GM18505 (cell line): ENCODE measurements around the gene TUBB1.
A peak's percentile ranks its signal among the peaks of the same experiment; 100 is the strongest.
"Not testable (repeated sequence)": the region's sequence is repeated elsewhere in the genome, so short reads cannot be mapped to it uniquely, and the experiment has no call there.

Source experiments
- ATAC-seq: cut with Tn5 transposase; IDR thresholded peaks from one replicate; pipeline ENCODE4 v1.9.1; 2021; ENCODE audit not compliant: unreplicated experiment
- POLR2A ChIP-seq: IDR thresholded peaks from 4 replicates; pipeline ENCODE4 v1.6.1; 2011; ENCODE audit warnings: borderline replicate concordance; ENCODE audit not compliant: insufficient read depth, insufficient read length; ENCODE audit errors: extremely low read depth

TUBB1 gene

GRCh38 chr20:59027741-59028320 lies 8.6 kb downstream of the TUBB1 start:
- TF ChIP-seq POLR2A, result no peak
- ATAC-seq, result no peak

- no peak for TF ChIP-seq POLR2A
- ATAC-seq, result no peak
Observed at GRCh38 chr20:59028812-59029211, 9.6 kb downstream of the TUBB1 start.

GRCh38 chr20:59030911-59031563 lies 11.8 kb downstream of the TUBB1 start:
- TF ChIP-seq POLR2A, result no peak
- ATAC-seq, result no peak

GRCh38 chr20:59031564-59032022 lies 12.4 kb downstream of the TUBB1 start:
- no peak for TF ChIP-seq POLR2A
- no peak for ATAC-seq

GRCh38 chr20:59032023-59032712 lies 12.9 kb downstream of the TUBB1 start, which contains the start of gene ATP5F1E:
TSS of gene ATP5F1E (minus strand) at chr20:59032335. CDS start at chr20:59032251, 84 bp downstream.
- peak; percentile 95 for ATAC-seq

GRCh38 chr20:59032713-59033059 lies 13.5 kb downstream of the TUBB1 start:
- ATAC-seq, result no peak
- no peak for TF ChIP-seq POLR2A

More at GRCh38 chr20:59032023-59032712, 12.9 kb downstream of the TUBB1 start, which contains the start of gene ATP5F1E:
- TF ChIP-seq POLR2A, result peak; percentile 87

- ATAC-seq, result no peak
- no peak for TF ChIP-seq POLR2A
Observed at GRCh38 chr20:59033093-59033492, 13.9 kb downstream of the TUBB1 start.

GRCh38 chr20:59033616-59034165 lies 14.5 kb downstream of the TUBB1 start:
- no peak for TF ChIP-seq POLR2A
- ATAC-seq, result no peak

GRCh38 chr20:59035381-59035780 lies 16.2 kb downstream of the TUBB1 start:
- no peak for TF ChIP-seq POLR2A
- ATAC-seq, result no peak

- no peak for ATAC-seq
- TF ChIP-seq POLR2A, result no peak
Observed at GRCh38 chr20:59037386-59037785, 18.2 kb downstream of the TUBB1 start.

GRCh38 chr20:59039233-59039632 lies 20.0 kb downstream of the TUBB1 start:
- ATAC-seq, result no peak
- TF ChIP-seq POLR2A, result no peak

- ATAC-seq, result no peak
- TF ChIP-seq POLR2A, result no peak
Observed at GRCh38 chr20:59040667-59041066, 21.4 kb downstream of the TUBB1 start.

- ATAC-seq, result not testable (repeated sequence)
Observed at GRCh38 chr20:59041487-59041886, 22.3 kb downstream of the TUBB1 start.
